ENCODE measurements around the gene EFCAB8.

DNA sequence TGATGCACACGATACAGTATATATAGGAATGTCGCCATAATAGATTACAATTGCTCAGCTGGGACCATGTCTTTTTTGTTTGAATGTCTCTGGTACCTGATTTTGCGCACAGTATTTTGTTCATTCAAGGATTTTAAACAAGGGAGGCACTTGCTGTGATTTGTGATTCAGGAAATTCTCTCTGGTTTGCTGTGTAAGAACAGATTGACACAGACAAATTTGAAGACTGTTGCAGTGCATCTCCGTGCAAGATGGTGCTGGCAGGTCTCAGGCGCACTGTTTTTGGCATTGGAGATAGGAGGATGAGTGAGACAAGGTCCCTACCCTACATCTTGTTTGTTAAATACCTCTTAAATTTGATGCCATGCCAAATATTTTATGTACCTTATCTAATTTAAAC is 36.5 kb upstream of the EFCAB8 start:
- TF ChIP-seq, protein P1, sequence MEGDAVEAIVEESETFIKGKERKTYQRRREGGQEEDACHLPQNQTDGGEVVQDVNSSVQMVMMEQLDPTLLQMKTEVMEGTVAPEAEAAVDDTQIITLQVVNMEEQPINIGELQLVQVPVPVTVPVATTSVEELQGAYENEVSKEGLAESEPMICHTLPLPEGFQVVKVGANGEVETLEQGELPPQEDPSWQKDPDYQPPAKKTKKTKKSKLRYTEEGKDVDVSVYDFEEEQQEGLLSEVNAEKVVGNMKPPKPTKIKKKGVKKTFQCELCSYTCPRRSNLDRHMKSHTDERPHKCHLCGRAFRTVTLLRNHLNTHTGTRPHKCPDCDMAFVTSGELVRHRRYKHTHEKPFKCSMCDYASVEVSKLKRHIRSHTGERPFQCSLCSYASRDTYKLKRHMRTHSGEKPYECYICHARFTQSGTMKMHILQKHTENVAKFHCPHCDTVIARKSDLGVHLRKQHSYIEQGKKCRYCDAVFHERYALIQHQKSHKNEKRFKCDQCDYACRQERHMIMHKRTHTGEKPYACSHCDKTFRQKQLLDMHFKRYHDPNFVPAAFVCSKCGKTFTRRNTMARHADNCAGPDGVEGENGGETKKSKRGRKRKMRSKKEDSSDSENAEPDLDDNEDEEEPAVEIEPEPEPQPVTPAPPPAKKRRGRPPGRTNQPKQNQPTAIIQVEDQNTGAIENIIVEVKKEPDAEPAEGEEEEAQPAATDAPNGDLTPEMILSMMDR (conservative IDR thresholded peaks at IDR 0.05): no peak
- TF ChIP-seq EZH2 (IDR thresholded peaks at IDR 0.05; ENCODE audit: low read depth): no peak
